ENCODE results near the gene GAA.

The GAA gene

GRCh38 chr17:80097844-80098691 is 3.3 kb upstream of the GAA start:
- no peak for DNase-seq (ENCODE audit: low spot score)
- in situ Hi-C loops (cut with MboI; ENCODE audit: low sequenced_read_pairs, unreplicated experiment) = no loop called here
- no peak for TF ChIP-seq CTCF (IDR thresholded peaks at IDR 0.05; ENCODE audit: borderline replicate concordance, control extremely low read depth, extremely low read depth, insufficient read depth, missing control alignments)

- no peak for DNase-seq (ENCODE audit: low spot score)
- in situ Hi-C loops (cut with MboI; ENCODE audit: low sequenced_read_pairs, unreplicated experiment) = no loop called here
- TF ChIP-seq CTCF (IDR thresholded peaks at IDR 0.05; ENCODE audit: borderline replicate concordance, control extremely low read depth, extremely low read depth, insufficient read depth, missing control alignments) = no peak
These were observed 1.9 kb upstream of the GAA start for GRCh38 chr17:80099291-80100034.

- TF ChIP-seq CTCF (IDR thresholded peaks at IDR 0.05; ENCODE audit: borderline replicate concordance, control extremely low read depth, extremely low read depth, insufficient read depth, missing control alignments) = no peak
- DNase-seq (ENCODE audit: low spot score) = no peak
- in situ Hi-C loops (cut with MboI; ENCODE audit: low sequenced_read_pairs, unreplicated experiment) = no loop called here
These were observed 1.4 kb upstream of the GAA start for GRCh38 chr17:80100035-80100323.

GRCh38 chr17:80101946-80102663 is 724 bp downstream of the GAA start:
- in situ Hi-C loops (cut with MboI; ENCODE audit: low sequenced_read_pairs, unreplicated experiment) = no loop called here
- DNase-seq (ENCODE audit: low spot score) = peak; percentile 61
- no peak for TF ChIP-seq CTCF (IDR thresholded peaks at IDR 0.05; ENCODE audit: borderline replicate concordance, control extremely low read depth, extremely low read depth, insufficient read depth, missing control alignments)

GRCh38 chr17:80102664-80103448 is 1.5 kb downstream of the GAA start:
- in situ Hi-C loops (cut with MboI; ENCODE audit: low sequenced_read_pairs, unreplicated experiment) = no loop called here

More at GRCh38 chr17:80102664-80103448, 1.5 kb downstream of the GAA start:
- no peak for DNase-seq (ENCODE audit: low spot score)
- no peak for TF ChIP-seq CTCF (IDR thresholded peaks at IDR 0.05; ENCODE audit: borderline replicate concordance, control extremely low read depth, extremely low read depth, insufficient read depth, missing control alignments)
